Measurements from ENCODE around the gene ATXN1.

- TF ChIP-seq, protein P1, sequence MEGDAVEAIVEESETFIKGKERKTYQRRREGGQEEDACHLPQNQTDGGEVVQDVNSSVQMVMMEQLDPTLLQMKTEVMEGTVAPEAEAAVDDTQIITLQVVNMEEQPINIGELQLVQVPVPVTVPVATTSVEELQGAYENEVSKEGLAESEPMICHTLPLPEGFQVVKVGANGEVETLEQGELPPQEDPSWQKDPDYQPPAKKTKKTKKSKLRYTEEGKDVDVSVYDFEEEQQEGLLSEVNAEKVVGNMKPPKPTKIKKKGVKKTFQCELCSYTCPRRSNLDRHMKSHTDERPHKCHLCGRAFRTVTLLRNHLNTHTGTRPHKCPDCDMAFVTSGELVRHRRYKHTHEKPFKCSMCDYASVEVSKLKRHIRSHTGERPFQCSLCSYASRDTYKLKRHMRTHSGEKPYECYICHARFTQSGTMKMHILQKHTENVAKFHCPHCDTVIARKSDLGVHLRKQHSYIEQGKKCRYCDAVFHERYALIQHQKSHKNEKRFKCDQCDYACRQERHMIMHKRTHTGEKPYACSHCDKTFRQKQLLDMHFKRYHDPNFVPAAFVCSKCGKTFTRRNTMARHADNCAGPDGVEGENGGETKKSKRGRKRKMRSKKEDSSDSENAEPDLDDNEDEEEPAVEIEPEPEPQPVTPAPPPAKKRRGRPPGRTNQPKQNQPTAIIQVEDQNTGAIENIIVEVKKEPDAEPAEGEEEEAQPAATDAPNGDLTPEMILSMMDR (optimal IDR thresholded peaks at IDR 0.05 in 1 of 3, IDR thresholded peaks at IDR 0.05 in 1 of 3, conservative IDR thresholded peaks at IDR 0.05 in 1 of 3; ENCODE audit: extremely low read depth in 1 of 3, insufficient read depth in 2 of 3, low read length in 3 of 3) = no peak
- TF ChIP-seq EZH2 (IDR thresholded peaks at IDR 0.05; ENCODE audit: low read length) = no peak
Measured at GRCh38 chr6:16480763-16481560, 280.3 kb downstream of the ATXN1 start.

Data from keratinocyte (primary cell).